HG03039 (cell line): ENCODE measurements around the gene NCAPD3.

Experiments used
- ATAC-seq: cut with Tn5 transposase; IDR thresholded peaks from one replicate; pipeline ENCODE4 v1.9.1; 2021; ENCODE audit warnings: mild to moderate bottlenecking, moderate library complexity; ENCODE audit not compliant: unreplicated experiment

Gene NCAPD3

GRCh38 chr11:134252346-134253187 is 28.8 kb upstream of the NCAPD3 start:
- ATAC-seq, result peak; percentile 13

GRCh38 chr11:134250675-134251074 is 26.9 kb upstream of the NCAPD3 start:
- ATAC-seq, result no peak

- no peak for ATAC-seq
Measured at GRCh38 chr11:134250246-134250645, 26.5 kb upstream of the NCAPD3 start.

GRCh38 chr11:134248910-134249480 is 25.2 kb upstream of the NCAPD3 start:
- ATAC-seq, result no peak

- no peak for ATAC-seq
Measured at GRCh38 chr11:134246678-134247077, 22.9 kb upstream of the NCAPD3 start.

- no peak for ATAC-seq
Measured at GRCh38 chr11:134246100-134246499, 22.3 kb upstream of the NCAPD3 start.

GRCh38 chr11:134245434-134245833 is 21.7 kb upstream of the NCAPD3 start:
- ATAC-seq, result no peak

GRCh38 chr11:134244593-134244992 is 20.8 kb upstream of the NCAPD3 start:
- ATAC-seq, result no peak

- no peak for ATAC-seq
Measured at GRCh38 chr11:134243913-134244312, 20.1 kb upstream of the NCAPD3 start.

- ATAC-seq, result no peak
Measured at GRCh38 chr11:134242376-134242775, 18.6 kb upstream of the NCAPD3 start.

- ATAC-seq, result no peak
Measured at GRCh38 chr11:134240592-134240991, 16.8 kb upstream of the NCAPD3 start.

- no peak for ATAC-seq
Measured at GRCh38 chr11:134238956-134239355, 15.2 kb upstream of the NCAPD3 start.

- ATAC-seq, result no peak
Measured at GRCh38 chr11:134237557-134237922, 13.8 kb upstream of the NCAPD3 start.

- ATAC-seq, result no peak
Measured at GRCh38 chr11:134236834-134237556, 13.2 kb upstream of the NCAPD3 start.

GRCh38 chr11:134235399-134235798 is 11.6 kb upstream of the NCAPD3 start:
- ATAC-seq, result no peak

GRCh38 chr11:134233729-134234179 is 10.0 kb upstream of the NCAPD3 start:
- ATAC-seq, result no peak

GRCh38 chr11:134231958-134232659 is 8.3 kb upstream of the NCAPD3 start:
- no peak for ATAC-seq

GRCh38 chr11:134230339-134230738 is 6.6 kb upstream of the NCAPD3 start:
- no peak for ATAC-seq

GRCh38 chr11:134229126-134229790 is 5.5 kb upstream of the NCAPD3 start:
- no peak for ATAC-seq

- peak; percentile 41 for ATAC-seq
Measured at GRCh38 chr11:134228625-134229024, 4.9 kb upstream of the NCAPD3 start.
